ENCODE measurements around the gene ZNRF1. TPM values are rescaled to one million over a fixed set of nuclear protein-coding genes. Genes with fewer than 3 reads are reported as not detected.

The ZNRF1 gene
- total RNA-seq, 2 experiments from 2014 or later = 16.1 to 22.5 TPM

GRCh38 chr16:74990832-74991231, 8.0 kb upstream of the ZNRF1 start:
- Mint-ChIP-seq H3K27me3 (peaks cover 7% of the 10 kb centered on the region), H3K4me1 (no peaks in the 10 kb centered on the region), H3K9me3 (ENCODE audit: low read depth) (no peaks in the 10 kb centered on the region), H3K36me3 (no peaks in the 10 kb centered on the region), H3K4me3 (no peak overlapping the region), H3K27ac (no peak overlapping the region)
- DNase-seq (no peak), ATAC-seq (no peak)
- CTCF ChIA-PET = no interaction called here

- CTCF ChIA-PET = no interaction called here
- ATAC-seq (no peak), DNase-seq (no peak)
- Mint-ChIP-seq H3K9me3 (ENCODE audit: low read depth) (no peaks in the 10 kb centered on the region), H3K27ac (no peak overlapping the region), H3K36me3 (no peaks in the 10 kb centered on the region), H3K4me3 (no peak overlapping the region), H3K4me1 (no peaks in the 10 kb centered on the region), H3K27me3 (peaks cover 7% of the 10 kb centered on the region)
Measured at GRCh38 chr16:74991268-74991592, 7.6 kb upstream of the ZNRF1 start.

DNA sequence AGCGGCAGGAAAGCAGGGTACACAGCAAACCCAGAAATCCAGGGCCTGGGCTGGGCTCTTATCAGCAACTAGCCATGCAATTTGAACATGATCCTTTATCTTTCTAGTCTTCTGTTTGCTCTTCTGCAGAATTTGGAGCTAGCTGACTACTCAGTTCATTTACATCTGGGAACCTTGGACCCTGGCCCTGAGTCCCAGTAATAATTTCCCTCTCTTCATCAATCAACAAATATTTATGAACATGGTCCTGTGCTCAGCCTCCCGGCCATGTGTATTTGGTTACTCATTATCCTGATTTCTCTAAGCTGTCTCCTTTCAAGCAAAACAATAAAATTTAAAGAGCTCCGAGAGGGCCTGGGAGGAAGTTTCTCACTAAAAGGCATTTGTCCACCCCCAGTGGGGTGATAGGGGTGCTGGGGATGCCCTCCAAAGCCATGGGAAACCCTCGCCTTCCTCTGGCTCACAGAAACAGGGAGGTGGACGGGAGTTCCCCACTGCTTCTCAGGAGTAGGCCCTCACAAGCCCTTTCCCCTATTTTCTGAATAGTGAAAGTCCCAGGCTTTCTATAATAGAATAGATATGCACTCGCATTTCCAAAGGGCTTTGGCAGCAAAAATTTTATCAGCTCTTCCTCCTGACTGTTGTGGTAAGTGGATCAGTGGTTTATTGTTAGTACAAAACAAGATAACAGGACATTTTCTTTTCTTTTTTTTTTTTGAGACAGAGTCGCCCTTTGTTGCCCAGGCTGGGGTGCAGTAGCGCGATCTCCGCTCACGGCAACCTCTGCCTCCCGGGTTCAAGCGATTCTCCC, 7.0 kb upstream of the ZNRF1 start:
- no peak overlapping the region for H3K27ac Mint-ChIP-seq
- no peak for DNase-seq
- ATAC-seq = no peak
- H3K27me3 Mint-ChIP-seq = peaks cover 13% of the 10 kb centered on the region
- no peaks in the 10 kb centered on the region for H3K9me3 Mint-ChIP-seq (ENCODE audit: low read depth)
- CTCF ChIA-PET = interaction anchor here (2.4 kb wide), 1 partner anchor 120 kb away, joined by 16 read pairs; no protein-coding TSS in a partner anchor
- no peak overlapping the region for H3K4me3 Mint-ChIP-seq
- H3K4me1 Mint-ChIP-seq = no peaks in the 10 kb centered on the region
- no peaks in the 10 kb centered on the region for H3K36me3 Mint-ChIP-seq

DNA sequence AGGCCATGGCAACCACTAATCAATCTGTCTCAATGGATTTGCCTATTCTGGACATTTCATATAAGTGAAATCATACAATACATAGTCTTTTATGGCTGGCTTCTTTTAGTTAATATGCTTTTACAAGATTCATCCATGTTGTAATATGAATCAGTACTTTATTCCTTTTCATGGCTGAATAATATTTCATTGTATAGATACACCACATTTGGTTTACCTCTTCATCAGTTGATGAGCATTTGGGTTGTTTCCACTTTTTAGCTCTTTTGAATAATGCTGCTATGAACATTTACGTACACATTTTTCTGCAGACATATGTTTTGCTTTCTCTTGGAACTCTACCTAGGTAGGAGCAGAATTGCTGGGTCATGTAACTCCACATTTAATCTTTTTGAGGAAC, 2.8 kb upstream of the ZNRF1 start:
- CTCF ChIA-PET = interaction anchor here (1.9 to 4.6 kb wide), 2 partner anchors 11 to 115 kb away, joined by 14 to 52 read pairs; partner anchors contain the start of gene WDR59
- Mint-ChIP-seq H3K36me3 (peaks cover 4% of the 10 kb centered on the region), H3K4me1 (peaks cover 15% of the 10 kb centered on the region), H3K27ac (no peak overlapping the region), H3K27me3 (peaks cover 25% of the 10 kb centered on the region), H3K4me3 (no peak overlapping the region), H3K9me3 (ENCODE audit: low read depth) (no peaks in the 10 kb centered on the region)
- DNase-seq (no peak), ATAC-seq (no peak)

DNA sequence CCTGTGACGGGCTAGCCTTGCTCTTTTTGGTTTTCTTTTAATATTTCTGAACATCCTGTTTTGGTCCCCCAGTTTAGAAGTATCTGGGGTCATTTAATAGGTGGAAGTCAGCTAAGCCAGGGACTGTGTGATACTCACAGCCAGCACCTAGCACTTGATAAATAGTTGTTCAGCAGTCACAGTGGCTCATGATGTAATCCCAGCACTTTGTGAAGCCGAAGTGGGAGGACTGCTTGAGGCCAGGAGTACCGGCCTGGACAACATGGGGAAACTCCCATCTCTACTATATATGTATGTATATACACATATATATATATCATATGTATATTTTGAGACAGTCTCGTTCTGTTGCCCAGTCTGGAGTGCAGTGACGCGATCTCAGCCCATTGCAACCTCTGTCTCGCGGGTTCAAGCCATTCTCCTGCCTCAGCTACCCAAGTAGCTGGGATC, 1.8 kb upstream of the ZNRF1 start:
- ATAC-seq (no peak), DNase-seq (no peak)
- Mint-ChIP-seq H3K36me3 (peaks cover 4% of the 10 kb centered on the region), H3K27ac (no peak overlapping the region), H3K9me3 (ENCODE audit: low read depth) (no peaks in the 10 kb centered on the region), H3K4me1 (peaks cover 23% of the 10 kb centered on the region), H3K4me3 (no peak overlapping the region), H3K27me3 (peaks cover 26% of the 10 kb centered on the region)
- CTCF ChIA-PET = interaction anchor here (2.4 to 4.6 kb wide), 4 partner anchors 12 to 114 kb away, joined by 14 to 150 read pairs (median 41); partner anchors contain the start of gene WDR59

GRCh38 chr16:74999219-74999608, 390 bp downstream of the ZNRF1 start:
- CTCF ChIA-PET = interaction anchor here (0.8 to 3.6 kb wide), 8 partner anchors 12 to 146 kb away, joined by 3 to 150 read pairs (median 12); no protein-coding TSS in a partner anchor
- Mint-ChIP-seq H3K4me1 (peaks cover 34% of the 10 kb centered on the region), H3K4me3 (peak overlapping the region; percentile 77), H3K27ac (peak overlapping the region; percentile 63), H3K9me3 (ENCODE audit: low read depth) (no peaks in the 10 kb centered on the region), H3K27me3 (peaks cover 19% of the 10 kb centered on the region), H3K36me3 (peaks cover 11% of the 10 kb centered on the region)
- DNase-seq = no peak
- ATAC-seq = peak; percentile 54

DNA sequence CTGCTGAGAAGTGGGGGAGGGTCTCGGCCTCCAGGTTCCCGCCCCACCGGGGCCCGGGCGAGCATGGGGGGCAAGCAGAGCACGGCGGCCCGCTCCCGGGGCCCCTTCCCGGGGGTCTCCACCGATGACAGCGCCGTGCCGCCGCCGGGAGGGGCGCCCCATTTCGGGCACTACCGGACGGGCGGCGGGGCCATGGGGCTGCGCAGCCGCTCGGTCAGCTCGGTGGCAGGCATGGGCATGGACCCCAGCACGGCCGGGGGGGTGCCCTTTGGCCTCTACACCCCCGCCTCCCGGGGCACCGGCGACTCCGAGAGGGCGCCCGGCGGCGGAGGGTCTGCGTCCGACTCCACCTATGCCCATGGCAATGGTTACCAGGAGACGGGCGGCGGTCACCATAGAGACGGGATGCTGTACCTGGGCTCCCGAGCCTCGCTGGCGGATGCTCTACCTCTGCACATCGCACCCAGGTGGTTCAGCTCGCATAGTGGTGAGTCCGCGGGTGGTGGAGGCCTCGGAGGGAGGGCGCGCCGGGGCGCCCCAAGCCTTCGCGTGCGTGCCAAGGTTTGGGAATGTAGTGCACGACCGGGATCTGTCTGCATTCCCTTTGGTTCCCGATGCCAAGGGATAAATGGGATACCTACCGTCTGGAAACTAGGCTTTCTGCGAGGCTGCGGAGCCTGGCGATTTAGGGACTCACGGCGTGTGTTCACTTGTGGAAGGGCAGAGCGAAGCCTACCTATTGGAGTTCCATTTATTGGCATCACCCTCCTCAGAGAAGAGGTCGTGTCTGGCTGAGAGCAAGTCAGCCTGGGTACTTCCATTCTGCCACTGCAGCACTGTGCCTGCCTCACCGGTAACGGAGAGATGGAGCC, 1.0 kb downstream of the ZNRF1 start:
- CTCF ChIA-PET = interaction anchor here (1.5 to 3.6 kb wide), 7 partner anchors 12 to 145 kb away, joined by 4 to 150 read pairs (median 14); no protein-coding TSS in a partner anchor
- H3K27me3 Mint-ChIP-seq = peaks cover 19% of the 10 kb centered on the region
- no peaks in the 10 kb centered on the region for H3K9me3 Mint-ChIP-seq (ENCODE audit: low read depth)
- ATAC-seq (peak; percentile 25), DNase-seq (peak; percentile 76)
- H3K4me1 Mint-ChIP-seq = peaks cover 34% of the 10 kb centered on the region
- peak overlapping the region; percentile 63 for H3K27ac Mint-ChIP-seq
- H3K36me3 Mint-ChIP-seq = peaks cover 11% of the 10 kb centered on the region
- H3K4me3 Mint-ChIP-seq = peak overlapping the region; percentile 77

DNA sequence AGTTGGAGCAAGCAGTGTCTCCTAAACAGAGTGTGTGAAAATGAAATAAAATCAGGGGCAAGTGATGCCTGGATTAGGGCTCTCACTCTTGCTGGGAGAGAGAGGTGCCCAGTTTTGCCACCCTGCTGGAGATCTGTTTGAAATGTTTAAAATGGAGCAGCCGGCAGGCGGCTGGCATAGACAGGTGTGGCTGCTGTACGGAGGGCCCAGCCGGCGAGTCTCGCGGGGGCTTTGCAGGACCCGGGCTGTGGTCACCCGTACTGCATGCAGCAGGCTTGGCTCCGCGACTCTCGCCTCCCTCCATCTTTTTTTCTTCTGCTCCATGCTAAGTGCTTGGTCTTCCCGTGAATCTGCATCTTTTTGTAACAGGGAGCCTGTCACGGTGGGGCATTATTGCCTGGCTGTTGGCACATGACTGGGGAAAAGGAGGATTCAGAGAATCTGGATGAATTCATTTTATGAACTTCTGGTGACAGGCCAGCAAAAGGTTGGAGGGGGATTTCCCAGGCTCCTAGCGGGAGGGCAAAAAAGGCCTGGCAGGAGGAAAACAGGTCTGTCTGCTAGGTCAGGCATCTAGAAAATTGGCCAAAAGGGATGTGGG, 1.8 kb downstream of the ZNRF1 start:
- ATAC-seq = no peak
- Mint-ChIP-seq H3K9me3 (ENCODE audit: low read depth) (no peaks in the 10 kb centered on the region), H3K36me3 (peaks cover 11% of the 10 kb centered on the region), H3K4me3 (peak overlapping the region; percentile 77), H3K27me3 (peaks cover 19% of the 10 kb centered on the region), H3K27ac (peak overlapping the region; percentile 14), H3K4me1 (peaks cover 34% of the 10 kb centered on the region)
- CTCF ChIA-PET = interaction anchor here (0.9 to 3.6 kb wide), 3 partner anchors 100 to 110 kb away, joined by 4 to 150 read pairs (median 30); no protein-coding TSS in a partner anchor
- no peak for DNase-seq

DNA sequence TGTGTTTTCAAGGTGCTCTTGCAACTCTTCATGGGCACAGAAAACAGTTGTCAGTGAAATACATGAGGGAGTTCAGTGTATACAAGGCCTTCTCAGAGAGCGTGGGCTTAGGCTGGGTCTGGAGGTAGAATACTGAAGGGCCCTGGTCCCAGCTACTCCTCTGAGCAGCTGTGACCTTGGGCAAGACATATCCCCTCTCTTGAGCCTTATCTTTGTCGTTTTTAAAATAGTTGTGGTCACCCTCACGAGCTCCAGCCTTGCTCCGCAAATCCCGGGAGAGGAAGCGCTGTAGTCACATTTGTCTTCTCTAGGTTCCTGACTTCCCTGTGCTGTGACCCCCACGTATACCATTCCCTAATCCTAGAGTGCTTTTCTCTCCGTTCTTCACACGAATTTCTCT, 3.6 kb downstream of the ZNRF1 start:
- peaks cover 34% of the 10 kb centered on the region for H3K4me1 Mint-ChIP-seq
- CTCF ChIA-PET = interaction anchor here (1.4 kb wide), 1 partner anchor 108 kb away, joined by 6 read pairs; no protein-coding TSS in a partner anchor

GRCh38 chr16:75003931-75004330, 5.1 kb downstream of the ZNRF1 start:
- H3K4me1 Mint-ChIP-seq = peaks cover 34% of the 10 kb centered on the region
- CTCF ChIA-PET = interaction anchor here (0.7 kb wide), 1 partner anchor 53 kb away, joined by 3 read pairs; no protein-coding TSS in a partner anchor
- no peaks in the 10 kb centered on the region for H3K9me3 Mint-ChIP-seq (ENCODE audit: low read depth)
- H3K27ac Mint-ChIP-seq = no peak overlapping the region
- H3K36me3 Mint-ChIP-seq = peaks cover 19% of the 10 kb centered on the region
- DNase-seq = no peak
- no peak for ATAC-seq
- no peak overlapping the region for H3K4me3 Mint-ChIP-seq
- peaks cover 11% of the 10 kb centered on the region for H3K27me3 Mint-ChIP-seq

More for the DNA sequence above, 3.6 kb downstream of the ZNRF1 start:
- H3K9me3 Mint-ChIP-seq (ENCODE audit: low read depth) = no peaks in the 10 kb centered on the region
- no peak for DNase-seq
- H3K36me3 Mint-ChIP-seq = peaks cover 13% of the 10 kb centered on the region
- no peak for ATAC-seq
- H3K27me3 Mint-ChIP-seq = peaks cover 11% of the 10 kb centered on the region
- no peak overlapping the region for H3K4me3 Mint-ChIP-seq
- no peak overlapping the region for H3K27ac Mint-ChIP-seq

DNA sequence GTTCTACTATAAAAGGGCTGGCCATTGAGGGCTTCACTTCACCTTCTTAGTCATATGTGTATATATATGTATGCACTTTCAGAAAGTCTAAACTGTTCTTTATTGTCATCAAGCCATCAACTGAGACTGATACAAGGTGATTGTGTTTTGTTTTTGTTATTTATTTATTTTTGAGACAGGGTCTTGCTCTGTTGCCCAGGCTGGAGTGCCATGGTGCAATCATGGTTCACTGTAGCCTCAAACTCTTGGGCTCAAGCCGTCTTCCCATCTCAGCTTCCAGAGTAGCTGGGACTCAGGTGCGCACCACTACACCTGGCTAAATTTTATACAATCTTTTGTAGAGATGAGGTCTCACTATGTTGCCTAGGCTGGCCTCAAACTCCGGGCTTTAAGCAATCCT, 5.6 kb downstream of the ZNRF1 start:
- peaks cover 39% of the 10 kb centered on the region for H3K4me1 Mint-ChIP-seq
- DNase-seq = no peak
- H3K4me3 Mint-ChIP-seq = no peak overlapping the region
- CTCF ChIA-PET = interaction anchor here (0.6 to 1.0 kb wide), 3 partner anchors 52 to 557 kb away, joined by 3 to 4 read pairs (median 3); no protein-coding TSS in a partner anchor
- H3K27ac Mint-ChIP-seq = no peak overlapping the region
- H3K36me3 Mint-ChIP-seq = peaks cover 21% of the 10 kb centered on the region
- peaks cover 11% of the 10 kb centered on the region for H3K27me3 Mint-ChIP-seq
- ATAC-seq = no peak
- no peaks in the 10 kb centered on the region for H3K9me3 Mint-ChIP-seq (ENCODE audit: low read depth)

DNA sequence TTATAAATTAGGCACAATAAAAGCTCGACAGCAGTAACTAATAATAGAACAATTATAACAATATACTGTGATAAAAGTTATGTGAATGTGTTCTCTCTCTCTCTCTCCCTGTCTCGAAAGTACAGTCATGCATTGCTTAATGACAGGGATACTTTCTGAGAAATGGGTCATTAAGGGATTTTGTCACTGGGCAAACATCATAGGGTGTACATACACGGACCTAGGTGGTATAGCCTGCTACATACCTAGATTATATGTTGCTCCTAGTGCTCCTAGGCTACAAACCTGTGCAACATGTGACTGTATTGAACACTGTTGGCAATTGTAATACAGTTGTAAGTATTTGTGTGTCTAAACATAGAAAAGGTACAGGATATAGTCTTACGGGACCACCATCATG, 6.9 kb downstream of the ZNRF1 start:
- H3K36me3 Mint-ChIP-seq = peaks cover 22% of the 10 kb centered on the region
- DNase-seq = no peak
- no peak for ATAC-seq
- H3K27me3 Mint-ChIP-seq = peaks cover 3% of the 10 kb centered on the region
- CTCF ChIA-PET = interaction anchor here (0.9 to 1.0 kb wide), 2 partner anchors 57 to 105 kb away, joined by 3 to 4 read pairs; no protein-coding TSS in a partner anchor
- peaks cover 34% of the 10 kb centered on the region for H3K4me1 Mint-ChIP-seq
- H3K27ac Mint-ChIP-seq = no peak overlapping the region
- no peaks in the 10 kb centered on the region for H3K9me3 Mint-ChIP-seq (ENCODE audit: low read depth)
- H3K4me3 Mint-ChIP-seq = no peak overlapping the region

- H3K27ac Mint-ChIP-seq = no peak overlapping the region
- ATAC-seq = no peak
- no peaks in the 10 kb centered on the region for H3K9me3 Mint-ChIP-seq (ENCODE audit: low read depth)
- H3K27me3 Mint-ChIP-seq = no peaks in the 10 kb centered on the region
- no peak overlapping the region for H3K4me3 Mint-ChIP-seq
- peaks cover 36% of the 10 kb centered on the region for H3K4me1 Mint-ChIP-seq
- CTCF ChIA-PET = interaction anchor here (1.2 to 2.1 kb wide), 4 partner anchors 9 to 104 kb away, joined by 3 to 8 read pairs (median 4); partner anchors contain the start of gene ZNRF1
- peaks cover 19% of the 10 kb centered on the region for H3K36me3 Mint-ChIP-seq
- DNase-seq = no peak
Measured at GRCh38 chr16:75007443-75007842, 8.6 kb downstream of the ZNRF1 start.

Measured in activated CD8-positive, alpha-beta memory T cell treated with anti-CD3 and anti-CD28 coated beads, Interleukin-2, amount 10 ng/mL, durations not matched to agents 7 days and 5 days (primary cell).